ENCODE measurements around the gene LSM14A.

- TF ChIP-seq TAF1 (IDR thresholded peaks at IDR 0.05; ENCODE audit: low read depth) (no peak), EP300 (IDR thresholded peaks at IDR 0.05; ENCODE audit: borderline replicate concordance) (no peak)
These were observed 57.4 kb downstream of the LSM14A start for GRCh38 chr19:34229721-34230120.
